Stimulated activated naive CD8-positive, alpha-beta T cell treated with anti-CD3 and anti-CD28 coated beads, Interleukin-15, amount 100 ng/mL, for 72 hours (primary cell): Measurements from ENCODE around the gene ARHGAP45.
A peak's percentile ranks its signal among the peaks of the same experiment; 100 is the strongest.

Experiments
- ATAC-seq: fragments of 150-1000 bp; cut with Tn5 transposase; 2 replicates; pipeline ENCODE4 v1.10.0; 2021; ENCODE audit warnings: mild to moderate bottlenecking, moderate library complexity
- DNase-seq, 2 donors: peaks; one replicate each; pipeline ENCODE4 v3.0.0; 2021 to 2022
- H3K27ac Mint-ChIP-seq, 2 donors: one replicate each; pipeline ENCODE4 v1.8.0; 2022; ENCODE audit warnings: mild to moderate bottlenecking in 2 of 2, mixed read lengths in 2 of 2, moderate library complexity in 2 of 2
- H3K27me3 Mint-ChIP-seq: one replicate; pipeline ENCODE4 v1.8.0; 2022; ENCODE audit warnings: mixed read lengths
- H3K4me1 Mint-ChIP-seq: one replicate; pipeline ENCODE4 v1.8.0; 2022; ENCODE audit warnings: mild to moderate bottlenecking, mixed read lengths
- H3K4me3 Mint-ChIP-seq, 2 donors: one replicate each; pipeline ENCODE4 v1.8.0; 2022; ENCODE audit warnings: mild to moderate bottlenecking in 2 of 2, mixed read lengths in 2 of 2, moderate library complexity in 1 of 2
- H3K9me3 Mint-ChIP-seq, 2 donors: one replicate each; pipeline ENCODE4 v1.8.0; 2022; ENCODE audit warnings: mixed read lengths in 2 of 2

The ARHGAP45 gene

DNA sequence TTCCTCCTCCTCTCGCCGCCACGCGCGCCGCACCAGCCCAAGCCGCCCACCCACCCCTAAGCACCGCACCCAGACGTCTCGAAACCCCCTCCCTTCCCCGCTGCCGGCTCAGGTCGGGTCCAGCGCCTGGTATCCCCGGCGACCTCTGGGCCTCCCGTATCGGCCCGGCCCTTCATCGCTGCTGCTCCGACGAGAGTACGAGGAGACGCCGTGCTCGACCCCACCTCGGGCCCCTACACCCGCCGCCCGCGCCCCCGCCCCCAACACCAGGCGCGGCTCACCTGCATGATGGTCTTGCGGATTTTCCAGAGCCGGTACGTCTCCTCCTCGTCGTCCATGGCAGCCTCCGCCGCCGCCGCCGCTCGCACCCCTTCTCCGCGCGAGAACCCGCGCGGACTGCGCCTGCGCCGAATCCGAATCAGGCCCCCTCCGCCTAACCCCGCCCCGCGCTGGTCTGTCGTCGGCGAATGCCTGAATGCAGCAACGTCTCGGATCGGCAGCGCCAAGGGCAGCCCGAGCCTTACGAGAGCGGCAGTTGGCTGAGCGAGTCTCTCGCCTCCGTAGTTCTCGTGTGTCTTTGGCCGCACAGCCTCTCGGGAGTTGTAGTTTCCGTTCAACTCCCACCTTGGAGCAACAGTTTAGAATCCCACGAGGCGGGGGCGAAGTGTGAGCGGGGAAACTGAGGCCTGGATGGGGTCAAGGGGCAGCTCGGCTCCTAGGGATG lies 28.2 kb downstream of the ARHGAP45 start, which contains the start of gene POLR2E:
POLR2E (minus strand) TSS at position 398 of the 724 bp plus-strand sequence; CDS start at position 338, 60 bp downstream.
- Mint-ChIP-seq H3K4me3 (peak within 1 kb of the TSS; percentile 92), H3K27me3 (no peaks in the 10 kb centered on the region), H3K4me1 (peaks cover 86% of the 10 kb centered on the region), H3K27ac (peak within 1 kb of the TSS; percentile 94 to 97), H3K9me3 (peaks cover 5 to 6% of the 10 kb centered on the region in 2 donors)
- ATAC-seq (peak; percentile 93), DNase-seq (peak; percentile 99)

DNA sequence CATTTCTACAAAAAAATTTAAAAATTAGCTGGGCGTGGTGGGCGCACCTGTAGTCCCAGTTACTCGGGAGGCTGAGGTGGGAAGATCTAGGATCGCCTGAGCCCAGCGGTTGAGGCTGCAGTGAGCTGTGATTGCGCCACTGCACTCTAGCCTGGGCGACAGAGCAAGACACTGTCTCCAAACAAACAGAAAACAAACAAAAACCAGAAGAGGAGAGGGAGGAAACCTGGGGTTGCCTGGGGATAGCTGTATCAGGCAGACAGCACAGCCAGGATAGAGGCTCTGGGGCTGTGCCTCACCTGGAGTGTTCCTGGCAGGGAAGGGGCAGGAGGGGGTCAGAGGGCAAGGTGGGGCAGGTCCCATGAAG lies 30.8 kb downstream of the ARHGAP45 start:
- H3K27ac Mint-ChIP-seq, result peak overlapping the region in 1 of 2 donors; percentile 81
- H3K9me3 Mint-ChIP-seq, result peaks cover 5 to 7% of the 10 kb centered on the region in 2 donors
- peaks cover 86% of the 10 kb centered on the region for H3K4me1 Mint-ChIP-seq
- ATAC-seq (no peak), DNase-seq (no peak)
- no peaks in the 10 kb centered on the region for H3K27me3 Mint-ChIP-seq
- H3K4me3 Mint-ChIP-seq, result no peak overlapping the region

DNA sequence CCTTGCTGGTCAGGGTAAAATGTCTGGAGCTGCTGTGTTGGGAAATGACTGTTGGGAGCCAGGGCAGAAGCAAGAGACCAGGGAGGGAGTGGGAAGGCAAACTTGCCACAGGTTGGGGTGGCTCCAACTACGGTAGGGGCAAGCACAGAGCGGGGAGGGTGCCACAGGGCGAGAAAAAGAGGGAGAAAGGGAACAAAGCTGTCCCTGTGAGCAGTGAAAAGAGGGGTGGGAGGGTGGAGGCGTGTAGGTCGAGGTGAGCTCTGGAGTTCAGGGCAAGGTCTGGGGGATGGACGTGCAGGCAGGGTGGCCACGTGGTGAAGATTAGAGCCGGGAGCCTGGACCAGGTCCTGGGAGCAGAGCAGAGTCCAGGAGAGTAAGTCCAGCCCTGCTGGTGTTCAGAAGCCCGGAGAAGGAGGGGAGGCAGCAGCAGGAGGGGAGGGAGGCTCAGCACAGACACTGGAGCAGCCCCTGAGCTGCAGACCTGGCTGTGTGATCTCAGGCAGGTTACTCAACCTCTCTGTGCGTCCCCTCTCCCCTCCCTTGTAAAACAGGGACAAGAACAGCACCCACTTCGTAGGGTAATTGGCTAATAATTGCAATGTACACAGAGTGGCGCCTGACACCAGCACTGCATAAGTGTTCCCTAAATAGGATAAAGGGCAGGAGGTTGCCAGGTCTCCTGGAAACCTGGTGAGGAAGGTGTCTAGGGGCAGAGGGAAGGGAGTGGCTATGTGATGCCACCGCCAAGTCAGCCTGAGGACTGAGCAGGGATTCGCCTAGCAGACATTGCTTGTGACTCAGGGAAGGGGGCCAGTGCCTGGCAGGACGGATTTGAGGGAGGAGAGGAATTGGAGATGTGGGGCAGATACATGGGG lies 31.4 kb downstream of the ARHGAP45 start:
- H3K4me3 Mint-ChIP-seq, result no peak overlapping the region
- peaks cover 86% of the 10 kb centered on the region for H3K4me1 Mint-ChIP-seq
- peak overlapping the region; percentile 81 to 88 for H3K27ac Mint-ChIP-seq
- H3K27me3 Mint-ChIP-seq, result no peaks in the 10 kb centered on the region
- H3K9me3 Mint-ChIP-seq, result peaks cover 5 to 7% of the 10 kb centered on the region in 2 donors
- DNase-seq (no peak), ATAC-seq (no peak)

DNA sequence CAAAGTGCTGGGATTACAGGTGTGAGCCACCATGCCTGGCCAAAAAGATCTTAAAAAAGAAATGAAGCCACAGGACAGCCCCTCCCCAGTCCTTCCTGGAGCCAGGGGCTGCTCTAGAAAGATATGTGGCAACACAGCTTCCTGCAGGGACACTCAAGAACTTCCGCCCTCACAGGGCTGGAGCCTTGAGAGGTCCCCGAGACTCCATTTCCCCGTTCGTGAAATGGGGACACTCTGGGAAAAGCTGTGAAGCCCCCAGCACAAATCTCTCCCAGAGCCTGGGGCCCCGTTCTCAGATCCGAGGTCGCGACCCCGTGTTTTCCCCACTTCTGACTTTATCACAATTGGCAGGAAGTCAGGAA lies 34.4 kb downstream of the ARHGAP45 start:
- H3K4me1 Mint-ChIP-seq, result peaks cover 75% of the 10 kb centered on the region
- ATAC-seq (no peak), DNase-seq (no peak)
- H3K27ac Mint-ChIP-seq, result peak overlapping the region in 1 of 2 donors; percentile 63
- H3K9me3 Mint-ChIP-seq, result peaks cover 5 to 7% of the 10 kb centered on the region in 2 donors
- H3K27me3 Mint-ChIP-seq, result no peaks in the 10 kb centered on the region
- H3K4me3 Mint-ChIP-seq, result peak overlapping the region; percentile 64 to 76

DNA sequence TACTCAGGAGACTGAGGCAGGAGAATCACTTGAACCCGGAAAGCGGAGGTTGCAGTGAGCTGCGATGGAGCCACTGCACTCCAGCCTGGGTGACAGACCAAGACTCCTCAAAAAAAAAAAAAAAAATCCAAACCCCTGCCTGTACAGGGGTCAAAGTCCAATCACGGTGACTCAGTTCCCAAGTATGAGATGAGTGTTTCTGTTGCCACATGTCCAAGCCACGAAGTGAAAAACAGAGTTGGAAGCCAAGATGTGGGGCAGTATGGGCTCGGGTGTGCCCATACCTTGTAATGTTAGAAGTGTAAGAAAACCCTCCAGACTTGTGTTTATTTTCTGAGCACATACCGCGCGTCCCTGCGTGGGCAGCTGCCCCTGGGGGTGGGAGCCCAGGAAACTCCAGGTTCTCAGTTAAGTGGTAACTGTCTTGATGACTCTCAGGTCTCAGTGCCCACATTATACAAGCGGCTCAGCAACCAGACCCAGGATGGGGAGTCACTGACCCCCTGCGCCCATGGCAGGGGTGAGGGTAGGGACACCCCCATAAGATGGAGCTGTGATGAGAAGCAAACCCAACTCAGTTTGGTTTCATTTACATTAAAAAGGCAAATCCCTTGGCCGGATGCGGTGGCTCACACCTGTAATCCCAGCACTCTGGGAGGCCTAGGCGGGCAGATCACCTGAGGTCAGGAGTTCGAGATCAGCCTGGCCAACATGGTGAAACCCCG lies 35.6 kb downstream of the ARHGAP45 start:
- ATAC-seq (peak; percentile 74), DNase-seq (peak; percentile 76 to 92)
- H3K4me1 Mint-ChIP-seq, result peaks cover 81% of the 10 kb centered on the region
- H3K27ac Mint-ChIP-seq, result peak overlapping the region; percentile 85 to 96
- peaks cover 5 to 7% of the 10 kb centered on the region in 2 donors for H3K9me3 Mint-ChIP-seq
- H3K4me3 Mint-ChIP-seq, result peak overlapping the region; percentile 76 to 78
- H3K27me3 Mint-ChIP-seq, result no peaks in the 10 kb centered on the region

DNA sequence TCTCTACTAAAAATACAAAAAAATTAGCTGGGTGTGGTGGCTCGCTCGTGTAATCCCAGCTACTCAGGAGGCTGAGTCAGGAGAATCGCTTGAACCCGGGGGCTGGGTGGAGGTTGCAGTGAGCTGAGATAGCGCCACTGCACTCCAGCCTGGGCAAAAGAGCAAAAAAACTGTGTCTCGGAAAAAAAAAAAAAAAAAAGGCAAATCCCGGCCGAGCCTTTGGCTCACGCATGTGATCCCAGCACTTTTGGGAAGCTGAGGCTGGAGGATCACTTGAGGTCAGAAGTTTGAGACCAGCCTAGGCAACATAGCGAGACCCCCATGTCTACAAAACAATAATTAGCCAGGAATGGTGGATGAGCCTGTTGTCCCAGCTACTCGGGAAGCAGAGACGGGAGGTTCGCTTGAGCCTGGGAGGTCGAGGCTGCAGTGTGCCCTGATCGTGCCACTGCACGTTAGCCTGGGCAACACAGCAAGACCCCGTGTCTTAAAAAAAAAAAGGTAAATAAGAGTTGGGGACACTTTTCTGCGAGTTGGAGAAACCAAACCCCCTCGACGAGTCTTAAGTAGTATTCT lies 36.3 kb downstream of the ARHGAP45 start:
- Mint-ChIP-seq H3K9me3 (peaks cover 5 to 7% of the 10 kb centered on the region in 2 donors), H3K27me3 (no peaks in the 10 kb centered on the region), H3K4me1 (peaks cover 77% of the 10 kb centered on the region), H3K27ac (peak overlapping the region; percentile 85 to 96), H3K4me3 (peak overlapping the region; percentile 76 to 78)
- ATAC-seq (no peak), DNase-seq (no peak)

DNA sequence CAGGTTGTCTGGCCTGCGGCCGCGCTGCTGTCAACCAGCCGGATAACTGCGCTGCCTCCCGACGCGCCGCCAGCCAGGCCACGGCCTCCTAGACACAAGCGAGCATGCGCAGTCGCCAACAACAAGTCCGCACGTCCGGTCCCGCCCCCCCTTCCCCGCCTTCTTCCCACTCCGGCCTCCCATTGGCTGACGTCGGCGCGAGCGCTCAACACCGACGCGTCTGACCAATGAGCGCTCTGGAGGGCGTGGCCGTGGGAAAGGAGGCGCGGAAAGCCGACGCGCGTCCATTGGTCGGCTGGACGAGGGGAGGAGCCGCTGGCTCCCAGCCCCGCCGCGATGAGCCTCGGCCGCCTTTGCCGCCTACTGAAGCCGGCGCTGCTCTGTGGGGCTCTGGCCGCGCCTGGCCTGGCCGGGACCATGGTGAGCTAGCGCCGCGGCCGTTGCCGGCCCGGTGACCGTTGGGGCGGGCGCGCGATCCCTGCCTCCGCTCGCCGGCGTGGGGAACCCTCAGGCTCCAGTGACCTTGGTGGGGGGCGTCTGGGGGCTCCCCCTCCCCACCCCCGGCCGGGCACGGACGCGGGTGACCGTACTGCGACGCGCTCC lies 36.8 kb downstream of the ARHGAP45 start, which contains the start of gene GPX4:
GPX4 (plus strand) TSS at position 287 of the 603 bp plus-strand sequence; CDS start at position 337, 50 bp downstream.
- peak within 1 kb of the TSS; percentile 85 to 96 for H3K27ac Mint-ChIP-seq
- peak; percentile 70 for ATAC-seq
- peak; percentile 96 to 98 for DNase-seq
- peaks cover 71% of the 10 kb centered on the region for H3K4me1 Mint-ChIP-seq
- H3K4me3 Mint-ChIP-seq, result peak within 1 kb of the TSS; percentile 79 to 83
- peaks cover 5 to 7% of the 10 kb centered on the region in 2 donors for H3K9me3 Mint-ChIP-seq
- no peaks in the 10 kb centered on the region for H3K27me3 Mint-ChIP-seq

DNA sequence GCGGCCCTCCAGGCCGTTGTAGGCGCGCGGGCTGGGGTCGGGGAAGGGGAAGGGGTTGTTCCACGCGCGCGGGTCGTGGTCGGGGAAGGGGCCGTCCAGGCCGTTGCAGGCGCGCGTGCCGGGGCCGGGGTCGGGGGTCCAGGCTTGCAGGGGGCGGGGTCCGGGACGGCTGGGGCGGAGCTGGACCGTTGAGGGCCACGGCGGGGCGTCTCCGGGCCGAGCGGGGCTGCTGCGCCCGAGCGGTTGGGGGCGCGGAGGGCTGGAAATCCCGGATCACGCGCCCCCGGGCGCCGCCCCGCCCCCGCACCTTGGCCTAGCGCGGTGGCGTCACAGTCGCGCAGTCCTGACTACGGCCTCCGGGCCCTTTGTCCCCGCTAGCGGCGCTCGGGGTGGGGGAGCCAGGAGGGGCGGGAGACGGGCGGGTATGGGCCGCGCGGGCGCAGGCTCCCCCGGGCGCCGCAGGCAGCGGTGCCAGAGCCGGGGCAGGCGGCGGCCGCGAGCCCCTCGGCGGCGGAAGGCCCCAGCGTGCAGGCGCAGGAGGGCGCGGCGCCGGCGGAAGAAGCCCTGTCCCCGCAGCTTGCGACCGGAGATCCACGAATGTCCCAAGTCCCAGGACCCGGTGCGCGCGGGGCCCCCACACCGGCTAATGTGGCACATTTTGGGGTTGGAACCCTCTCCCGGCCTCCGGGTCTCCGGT lies 37.5 kb downstream of the ARHGAP45 start:
- Mint-ChIP-seq H3K4me3 (peak overlapping the region; percentile 79 to 83), H3K27me3 (no peaks in the 10 kb centered on the region), H3K4me1 (peaks cover 64% of the 10 kb centered on the region), H3K9me3 (peaks cover 5 to 7% of the 10 kb centered on the region in 2 donors), H3K27ac (peak overlapping the region; percentile 69 to 71)
- DNase-seq (peak; percentile 79 to 80), ATAC-seq (peak; percentile 38)

DNA sequence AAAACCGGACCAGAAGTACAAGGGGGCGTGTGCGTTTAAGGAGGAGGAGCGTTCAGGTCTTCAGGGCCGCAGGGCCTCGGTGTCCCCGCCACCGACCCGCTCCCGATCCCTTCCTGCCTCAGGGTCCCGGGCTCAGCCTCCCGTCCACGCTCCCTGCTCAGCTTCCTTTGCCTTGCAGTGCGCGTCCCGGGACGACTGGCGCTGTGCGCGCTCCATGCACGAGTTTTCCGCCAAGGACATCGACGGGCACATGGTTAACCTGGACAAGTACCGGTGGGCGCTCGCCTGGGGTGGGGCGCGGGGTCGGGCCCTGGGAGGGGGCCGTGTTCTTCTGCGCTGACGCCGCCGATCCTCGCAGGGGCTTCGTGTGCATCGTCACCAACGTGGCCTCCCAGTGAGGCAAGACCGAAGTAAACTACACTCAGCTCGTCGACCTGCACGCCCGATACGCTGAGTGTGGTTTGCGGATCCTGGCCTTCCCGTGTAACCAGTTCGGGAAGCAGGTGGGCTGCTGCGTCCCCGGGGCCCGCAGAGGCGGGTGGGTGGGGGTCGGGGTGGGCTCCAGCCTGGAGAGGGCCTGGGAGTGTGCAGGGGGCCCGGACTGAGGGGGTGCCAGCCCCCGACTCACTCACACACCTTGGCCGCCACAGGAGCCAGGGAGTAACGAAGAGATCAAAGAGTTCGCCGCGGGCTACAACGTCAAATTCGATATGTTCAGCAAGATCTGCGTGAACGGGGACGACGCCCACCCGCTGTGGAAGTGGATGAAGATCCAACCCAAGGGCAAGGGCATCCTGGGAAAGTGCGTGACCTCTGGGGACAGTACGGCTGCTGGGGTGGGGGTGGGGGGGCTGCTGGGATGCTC lies 38.3 kb downstream of the ARHGAP45 start:
- DNase-seq (no peak), ATAC-seq (no peak)
- H3K4me3 Mint-ChIP-seq, result peak overlapping the region; percentile 79 to 83
- peaks cover 0 to under 1% of the 10 kb centered on the region in 2 donors for H3K9me3 Mint-ChIP-seq
- peak overlapping the region; percentile 69 to 91 for H3K27ac Mint-ChIP-seq
- no peaks in the 10 kb centered on the region for H3K27me3 Mint-ChIP-seq
- peaks cover 56% of the 10 kb centered on the region for H3K4me1 Mint-ChIP-seq

DNA sequence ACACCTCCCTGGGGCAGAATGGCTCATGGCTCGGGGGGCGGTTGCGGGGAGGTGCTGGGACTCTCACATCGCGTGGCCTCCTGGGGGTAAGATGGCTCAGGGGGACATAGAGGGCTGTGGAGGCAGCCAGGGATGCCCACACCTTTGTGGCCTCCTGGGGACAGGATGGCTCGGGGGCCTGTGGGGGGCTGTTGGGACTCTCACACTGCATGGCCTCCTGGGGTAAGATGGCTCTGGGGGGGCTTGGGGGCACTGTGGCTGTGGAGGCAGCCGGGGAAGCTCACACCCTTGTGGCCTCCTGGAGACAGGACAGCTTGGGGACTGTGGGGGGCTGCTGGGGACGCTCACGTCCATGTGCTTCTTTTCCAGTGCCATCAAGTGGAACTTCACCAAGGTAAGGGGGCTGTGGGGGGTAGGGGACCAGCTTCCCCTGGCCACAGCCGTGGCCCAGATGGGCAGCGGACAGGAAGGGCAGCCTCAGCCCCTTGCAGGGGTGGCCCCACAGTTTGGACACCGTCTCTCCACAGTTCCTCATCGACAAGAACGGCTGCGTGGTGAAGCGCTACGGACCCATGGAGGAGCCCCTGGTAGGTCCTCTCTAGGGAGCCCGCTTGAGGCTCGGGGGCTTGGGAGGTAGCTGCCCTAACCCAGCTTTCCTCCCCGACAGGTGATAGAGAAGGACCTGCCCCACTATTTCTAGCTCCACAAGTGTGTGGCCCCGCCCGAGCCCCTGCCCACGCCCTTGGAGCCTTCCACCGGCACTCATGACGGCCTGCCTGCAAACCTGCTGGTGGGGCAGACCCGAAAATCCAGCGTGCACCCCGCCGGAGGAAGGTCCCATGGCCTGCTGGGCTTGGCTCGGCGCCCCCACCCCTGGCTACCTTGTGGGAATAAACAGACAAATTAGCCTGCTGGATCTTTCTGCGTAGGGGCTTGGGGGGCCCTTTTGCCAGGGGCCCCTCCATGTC lies 39.2 kb downstream of the ARHGAP45 start:
- ATAC-seq (no peak), DNase-seq (no peak)
- Mint-ChIP-seq H3K27ac (peak overlapping the region in 1 of 2 donors; percentile 91), H3K4me1 (peaks cover 47% of the 10 kb centered on the region), H3K9me3 (no peaks in the 10 kb centered on the region), H3K27me3 (no peaks in the 10 kb centered on the region), H3K4me3 (peak overlapping the region; percentile 47 to 83)

DNA sequence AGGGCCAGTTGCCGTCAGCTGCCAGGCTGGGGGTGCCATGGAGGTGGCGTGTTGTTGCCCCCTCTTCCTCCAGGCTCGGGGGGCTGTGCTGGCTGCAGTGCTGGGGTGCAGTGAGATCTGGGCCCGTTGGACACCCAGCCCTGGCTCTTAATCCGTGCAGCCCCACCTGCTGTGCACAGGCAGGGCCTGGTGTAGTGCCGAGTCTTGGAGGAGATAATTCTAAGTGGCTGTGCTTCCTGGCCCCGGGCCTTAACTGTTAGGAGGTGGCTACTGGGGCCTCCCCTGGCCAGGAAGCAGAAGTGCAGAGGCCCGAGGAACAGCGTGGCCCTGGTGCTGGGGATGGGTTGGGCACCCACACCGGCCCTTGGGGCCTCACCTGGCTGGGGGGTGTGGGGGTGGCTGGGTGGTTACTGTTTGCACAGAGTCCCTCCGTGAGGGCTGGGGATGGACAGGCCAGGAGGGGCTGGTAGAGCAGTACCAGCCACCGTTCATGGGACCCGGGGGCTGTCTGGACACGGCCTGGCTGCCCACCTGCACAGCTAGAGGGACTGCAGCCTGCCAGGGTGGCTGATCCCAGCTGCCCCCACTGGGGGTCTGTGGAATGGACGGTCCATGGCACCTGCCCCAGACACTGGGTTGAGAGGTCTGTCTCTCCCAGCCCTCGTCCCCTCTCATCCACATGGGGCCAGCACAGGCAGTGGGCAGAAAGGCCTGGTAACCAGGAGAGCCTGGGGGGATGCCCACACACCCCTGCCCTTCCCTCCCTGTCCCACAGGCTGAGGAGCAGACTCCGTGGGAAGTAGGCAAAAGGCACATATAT lies 40.1 kb downstream of the ARHGAP45 start:
- Mint-ChIP-seq H3K4me3 (no peak overlapping the region), H3K4me1 (peaks cover 38% of the 10 kb centered on the region), H3K9me3 (no peaks in the 10 kb centered on the region), H3K27ac (peak overlapping the region in 1 of 2 donors; percentile 91), H3K27me3 (no peaks in the 10 kb centered on the region)
- ATAC-seq (no peak), DNase-seq (no peak)
